ENCODE data around the gene SCNN1A. TPM values are rescaled to one million over a fixed set of nuclear protein-coding genes. Genes with fewer than 3 reads are reported as not detected.

Gene SCNN1A
- total and polyA plus RNA-seq, 2 of the 13 experiments (the other 11 are each of a cell fraction or from before 2014, with no cell fraction given), result 1.5 to 14.6 TPM

GRCh38 chr12:6335451-6336078 is 39.8 kb downstream of the SCNN1A start (continued):
- TF ChIP-seq BCL3 (CRISPR knock-in tag; IDR thresholded peaks at IDR 0.05), result no peak
- no peak for TF ChIP-seq USF2 (IDR thresholded peaks at IDR 0.05; ENCODE audit: low read depth, low read length)
- TF ChIP-seq USF2 (CRISPR knock-in tag; IDR thresholded peaks at IDR 0.05; ENCODE audit: borderline replicate concordance), result no peak
- TF ChIP-seq CHD2 (IDR thresholded peaks at IDR 0.05; ENCODE audit: low read depth, low read length), result no peak
- TF ChIP-seq ZNF543 (CRISPR knock-in tag; IDR thresholded peaks at IDR 0.05), result no peak; the same call in 1 of the 2 replicates
- peak; percentile 33; the same call in 1 of the 2 replicates for TF ChIP-seq ZNF639 (CRISPR knock-in tag; conservative IDR thresholded peaks at IDR 0.05)
- no peak for TF ChIP-seq ZBTB46 (CRISPR knock-in tag; IDR thresholded peaks at IDR 0.05; ENCODE audit: borderline replicate concordance)
- TF ChIP-seq AGO2 (optimal IDR thresholded peaks at IDR 0.05; ENCODE audit: low read depth, low read length), result peak; percentile 91
- no peak for TF ChIP-seq TCF7L2 (IDR thresholded peaks at IDR 0.05; ENCODE audit: low read depth, low read length)
- no peak for TF ChIP-seq SAFB2 (CRISPR knock-in tag; IDR thresholded peaks at IDR 0.05; ENCODE audit: borderline replicate concordance, low read depth)
- no peak for TF ChIP-seq RARG (CRISPR knock-in tag; IDR thresholded peaks at IDR 0.05; ENCODE audit: low read depth)
- TF ChIP-seq ZNF251 (CRISPR knock-in tag; IDR thresholded peaks at IDR 0.05), result no peak
- TF ChIP-seq ASH2L (IDR thresholded peaks at IDR 0.05; ENCODE audit: insufficient read length, low read depth, low read length), result no peak
- TF ChIP-seq ZNF160 (CRISPR knock-in tag; IDR thresholded peaks at IDR 0.05), result no peak; the same call in 1 of the 2 replicates
- TF ChIP-seq HDAC6 (IDR thresholded peaks at IDR 0.05; ENCODE audit: low read depth, low read length), result no peak
- TF ChIP-seq ZFX (CRISPR knock-in tag; IDR thresholded peaks at IDR 0.05; ENCODE audit: low read depth), result peak; percentile 43
- TF ChIP-seq BATF2 (CRISPR knock-in tag; IDR thresholded peaks at IDR 0.05), result no peak
- TF ChIP-seq ZBTB37 (CRISPR knock-in tag; IDR thresholded peaks at IDR 0.05), result 0 out of 2 replicates have a peak, but pooled peaks have one; percentile 16
- peak; percentile 16; the same call in 1 of the 2 replicates for TF ChIP-seq YEATS2 (CRISPR knock-in tag; IDR thresholded peaks at IDR 0.05; ENCODE audit: borderline replicate concordance)
- TF ChIP-seq ZNF205 (CRISPR knock-in tag; IDR thresholded peaks at IDR 0.05), result no peak

Data from HepG2 (cell line).